Gastrocnemius medialis (tissue), 4 donors: ENCODE data around the gene CBY2.

Source experiments
- POLR2A ChIP-seq, 2 donors: fragments of 450-650 bp; IDR thresholded peaks; one replicate each; pipeline ENCODE4 v1.6.1; 2017; ENCODE audit warnings: antibody characterized with exemption in 2 of 2, mild to moderate bottlenecking in 2 of 2, moderate library complexity in 2 of 2
- TF ChIP-seq, protein P1 (sequence below), 5 experiments: fragments of 450-650 bp in 3 of 5; fragments of 200-600 bp in 2 of 5; sonication (generic) in 2 of 5; IDR thresholded peaks in 4 of 5; conservative IDR thresholded peaks in 1 of 5; 1 replicate in 4 of 5; 2 replicates in 1 of 5; pipeline ENCODE4 v1.5.1; 2016 to 2019; ENCODE audit warnings: antibody characterized with exemption in 5 of 5, mild to moderate bottlenecking in 3 of 5, moderate library complexity in 3 of 5

DNA sequence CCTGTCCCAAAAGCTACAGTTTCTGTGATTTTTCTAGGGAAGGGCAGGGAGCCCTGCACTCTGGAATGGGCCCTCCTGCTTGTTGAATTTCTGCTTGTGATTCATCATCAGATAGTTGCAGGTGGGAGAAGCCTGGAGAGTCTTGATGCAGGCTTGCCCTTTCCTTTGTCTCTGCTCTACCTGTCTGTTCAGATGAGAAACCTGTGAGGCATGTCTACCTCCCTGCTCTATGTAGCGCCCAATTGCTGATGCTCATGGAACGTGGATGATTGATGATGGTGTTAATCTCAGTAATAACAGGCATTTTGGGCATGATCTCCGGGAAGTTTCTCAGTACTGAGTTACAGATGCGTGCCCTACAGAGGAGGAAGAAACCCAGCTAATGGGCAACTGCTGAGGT is 10.9 kb upstream of the CBY2 start:
- TF ChIP-seq, protein P1, sequence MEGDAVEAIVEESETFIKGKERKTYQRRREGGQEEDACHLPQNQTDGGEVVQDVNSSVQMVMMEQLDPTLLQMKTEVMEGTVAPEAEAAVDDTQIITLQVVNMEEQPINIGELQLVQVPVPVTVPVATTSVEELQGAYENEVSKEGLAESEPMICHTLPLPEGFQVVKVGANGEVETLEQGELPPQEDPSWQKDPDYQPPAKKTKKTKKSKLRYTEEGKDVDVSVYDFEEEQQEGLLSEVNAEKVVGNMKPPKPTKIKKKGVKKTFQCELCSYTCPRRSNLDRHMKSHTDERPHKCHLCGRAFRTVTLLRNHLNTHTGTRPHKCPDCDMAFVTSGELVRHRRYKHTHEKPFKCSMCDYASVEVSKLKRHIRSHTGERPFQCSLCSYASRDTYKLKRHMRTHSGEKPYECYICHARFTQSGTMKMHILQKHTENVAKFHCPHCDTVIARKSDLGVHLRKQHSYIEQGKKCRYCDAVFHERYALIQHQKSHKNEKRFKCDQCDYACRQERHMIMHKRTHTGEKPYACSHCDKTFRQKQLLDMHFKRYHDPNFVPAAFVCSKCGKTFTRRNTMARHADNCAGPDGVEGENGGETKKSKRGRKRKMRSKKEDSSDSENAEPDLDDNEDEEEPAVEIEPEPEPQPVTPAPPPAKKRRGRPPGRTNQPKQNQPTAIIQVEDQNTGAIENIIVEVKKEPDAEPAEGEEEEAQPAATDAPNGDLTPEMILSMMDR (IDR thresholded peaks at IDR 0.05 in 4 of 5, conservative IDR thresholded peaks at IDR 0.05 in 1 of 5), result no peak
- no peak for TF ChIP-seq POLR2A (IDR thresholded peaks at IDR 0.05)
